ENCODE measurements around the gene FABP1.

The FABP1 gene

DNA sequence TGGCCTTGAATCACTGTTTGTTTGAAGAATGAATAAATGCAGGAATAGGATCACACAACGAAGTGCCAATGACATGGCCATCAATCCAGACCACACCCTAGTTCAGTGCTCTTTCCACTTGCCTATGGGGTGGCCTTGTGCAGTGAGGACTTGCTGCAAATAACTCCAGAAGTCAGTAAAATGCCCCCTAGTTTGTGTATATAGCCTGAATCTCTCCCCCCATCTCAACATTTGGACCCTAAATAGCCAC is 299 bp downstream of the FABP1 start:
- ChIA-PET CTCF (no interaction called here), POLR2A (no interaction called here)
- TF ChIP-seq BHLHE40 (IDR thresholded peaks at IDR 0.05; ENCODE audit: borderline replicate concordance) (no peak), FOXK2 (IDR thresholded peaks at IDR 0.05) (no peak), HDGF (IDR thresholded peaks at IDR 0.05; ENCODE audit: borderline replicate concordance) (no peak), L3MBTL2 (conservative IDR thresholded peaks at IDR 0.05) (no peak), LEF1 (IDR thresholded peaks at IDR 0.05; ENCODE audit: borderline replicate concordance) (no peak), ZNF384 (IDR thresholded peaks at IDR 0.05) (no peak), NFRKB (IDR thresholded peaks at IDR 0.05) (no peak), ELF4 (IDR thresholded peaks at IDR 0.05) (no peak), FOXM1 (IDR thresholded peaks at IDR 0.05; ENCODE audit: borderline replicate concordance) (no peak), FOXA1 (IDR thresholded peaks at IDR 0.05) (no peak), TARDBP (IDR thresholded peaks at IDR 0.05) (no peak), SUZ12 (IDR thresholded peaks at IDR 0.05) (no peak), ARNT (IDR thresholded peaks at IDR 0.05) (no peak), CTBP1 (IDR thresholded peaks at IDR 0.05; ENCODE audit: borderline replicate concordance) (no peak), SP1 (IDR thresholded peaks at IDR 0.05) (no peak)
- TF ChIP-seq, protein P1, sequence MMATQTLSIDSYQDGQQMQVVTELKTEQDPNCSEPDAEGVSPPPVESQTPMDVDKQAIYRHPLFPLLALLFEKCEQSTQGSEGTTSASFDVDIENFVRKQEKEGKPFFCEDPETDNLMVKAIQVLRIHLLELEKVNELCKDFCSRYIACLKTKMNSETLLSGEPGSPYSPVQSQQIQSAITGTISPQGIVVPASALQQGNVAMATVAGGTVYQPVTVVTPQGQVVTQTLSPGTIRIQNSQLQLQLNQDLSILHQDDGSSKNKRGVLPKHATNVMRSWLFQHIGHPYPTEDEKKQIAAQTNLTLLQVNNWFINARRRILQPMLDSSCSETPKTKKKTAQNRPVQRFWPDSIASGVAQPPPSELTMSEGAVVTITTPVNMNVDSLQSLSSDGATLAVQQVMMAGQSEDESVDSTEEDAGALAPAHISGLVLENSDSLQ (IDR thresholded peaks at IDR 0.05): no peak
- DNase-seq (ENCODE audit: extremely low spot score): no peak

DNA sequence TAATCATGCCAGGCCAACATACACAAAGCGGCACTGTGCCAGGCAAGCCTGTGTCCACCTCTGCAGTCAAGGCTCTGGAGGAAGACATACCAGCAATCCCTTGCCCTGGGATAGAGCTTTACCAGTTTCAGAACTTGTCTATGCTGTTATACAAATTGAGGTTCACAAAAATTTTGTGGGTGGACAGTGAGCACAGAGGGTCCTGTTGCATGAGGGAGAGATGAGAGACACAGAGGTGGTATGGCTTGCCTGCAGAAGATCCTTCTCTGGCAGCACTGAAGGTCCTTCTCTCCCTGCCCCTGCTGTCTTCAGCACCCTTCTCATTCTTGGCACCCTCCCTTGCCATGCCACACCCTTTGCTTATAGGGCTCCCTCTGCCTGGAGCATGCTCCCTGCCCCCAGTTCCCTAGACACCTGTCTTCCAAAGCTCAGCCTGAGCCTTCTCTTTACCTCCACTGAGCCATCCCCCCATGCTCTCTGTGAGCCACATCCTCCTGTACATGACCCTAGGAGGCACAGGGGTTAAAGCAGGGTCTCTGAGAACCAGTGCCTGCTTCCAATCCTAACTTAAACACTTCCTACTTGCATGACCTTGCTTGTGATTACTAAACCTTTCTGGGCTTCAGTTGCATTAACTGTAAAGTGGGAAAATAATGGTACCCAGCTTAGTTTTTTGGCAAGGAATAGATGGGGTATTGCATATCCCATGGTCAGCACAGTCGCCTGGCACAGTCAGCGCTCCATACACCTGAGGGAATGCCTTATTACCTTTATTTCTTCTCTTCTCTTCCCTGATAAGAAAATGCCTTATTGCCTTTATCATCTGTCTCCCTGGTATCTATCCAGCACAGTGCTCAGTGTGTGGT is 857 bp downstream of the FABP1 start:
- TF ChIP-seq FOXK2 (IDR thresholded peaks at IDR 0.05): no peak
- TF ChIP-seq CTBP1 (IDR thresholded peaks at IDR 0.05; ENCODE audit: borderline replicate concordance): no peak
- TF ChIP-seq NFRKB (IDR thresholded peaks at IDR 0.05): no peak
- TF ChIP-seq, protein P1 (IDR thresholded peaks at IDR 0.05): no peak
- TF ChIP-seq FOXM1 (IDR thresholded peaks at IDR 0.05; ENCODE audit: borderline replicate concordance): no peak
- TF ChIP-seq L3MBTL2 (conservative IDR thresholded peaks at IDR 0.05): no peak
- TF ChIP-seq FOXA1 (IDR thresholded peaks at IDR 0.05): no peak
- no peak for TF ChIP-seq SUZ12 (IDR thresholded peaks at IDR 0.05)
- no peak for TF ChIP-seq TARDBP (IDR thresholded peaks at IDR 0.05)
- no peak for TF ChIP-seq SP1 (IDR thresholded peaks at IDR 0.05)
- no peak for TF ChIP-seq ELF4 (IDR thresholded peaks at IDR 0.05)
- no peak for TF ChIP-seq BHLHE40 (IDR thresholded peaks at IDR 0.05; ENCODE audit: borderline replicate concordance)
- TF ChIP-seq ZNF384 (IDR thresholded peaks at IDR 0.05): no peak
- no peak for TF ChIP-seq LEF1 (IDR thresholded peaks at IDR 0.05; ENCODE audit: borderline replicate concordance)
- TF ChIP-seq HDGF (IDR thresholded peaks at IDR 0.05; ENCODE audit: borderline replicate concordance): no peak
- ChIA-PET CTCF (no interaction called here), POLR2A (no interaction called here)
- DNase-seq (ENCODE audit: extremely low spot score): no peak

DNA sequence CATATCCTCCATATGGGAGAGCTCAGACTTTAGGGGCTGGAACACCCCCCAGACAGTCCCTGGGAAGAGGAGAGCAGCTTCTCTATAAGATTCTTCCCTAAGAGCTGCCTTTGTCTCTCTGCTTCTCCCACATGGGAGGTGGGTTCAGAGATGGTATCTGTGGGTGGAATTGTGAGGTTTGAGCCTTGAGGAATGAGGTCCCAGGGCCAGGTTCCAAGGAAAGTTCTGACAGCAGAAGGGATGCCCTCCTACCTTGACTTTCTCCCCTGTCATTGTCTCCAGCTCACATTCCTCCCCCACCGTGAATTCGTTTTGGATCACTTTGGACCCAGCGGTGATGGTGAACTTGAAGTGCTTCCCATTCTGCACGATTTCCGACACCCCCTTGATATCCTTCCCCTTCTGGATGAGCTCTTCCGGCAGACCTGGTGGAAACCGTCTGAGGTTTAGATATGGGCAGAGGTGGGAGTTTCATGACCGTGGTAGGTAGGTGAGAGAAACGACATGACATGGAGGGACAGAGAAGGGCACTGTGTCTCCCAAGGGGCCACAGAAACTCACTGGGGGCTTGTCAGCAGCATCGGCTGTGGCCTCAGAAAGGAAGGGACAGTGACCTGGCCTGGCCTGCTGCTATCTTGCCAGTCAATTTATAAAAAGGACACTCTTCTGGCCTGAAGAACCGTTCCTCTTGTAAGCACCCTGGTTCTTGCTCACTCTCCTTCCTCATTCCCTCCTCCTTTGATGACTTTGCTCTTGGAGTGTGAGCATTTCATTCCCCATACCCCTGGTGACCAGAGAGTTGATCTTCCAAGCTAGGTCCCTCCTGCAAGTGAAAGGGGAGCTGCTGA is 1.7 kb downstream of the FABP1 start:
- no peak for TF ChIP-seq ARNT (IDR thresholded peaks at IDR 0.05)
- no peak for TF ChIP-seq FOXK2 (IDR thresholded peaks at IDR 0.05)
- TF ChIP-seq SP1 (IDR thresholded peaks at IDR 0.05): no peak
- no peak for TF ChIP-seq ZNF384 (IDR thresholded peaks at IDR 0.05)
- TF ChIP-seq ELF4 (IDR thresholded peaks at IDR 0.05): no peak
- TF ChIP-seq, protein P1 (IDR thresholded peaks at IDR 0.05): no peak
- TF ChIP-seq HDGF (IDR thresholded peaks at IDR 0.05; ENCODE audit: borderline replicate concordance): no peak
- TF ChIP-seq SUZ12 (IDR thresholded peaks at IDR 0.05): no peak
- POLR2A ChIA-PET: no interaction called here

DNA sequence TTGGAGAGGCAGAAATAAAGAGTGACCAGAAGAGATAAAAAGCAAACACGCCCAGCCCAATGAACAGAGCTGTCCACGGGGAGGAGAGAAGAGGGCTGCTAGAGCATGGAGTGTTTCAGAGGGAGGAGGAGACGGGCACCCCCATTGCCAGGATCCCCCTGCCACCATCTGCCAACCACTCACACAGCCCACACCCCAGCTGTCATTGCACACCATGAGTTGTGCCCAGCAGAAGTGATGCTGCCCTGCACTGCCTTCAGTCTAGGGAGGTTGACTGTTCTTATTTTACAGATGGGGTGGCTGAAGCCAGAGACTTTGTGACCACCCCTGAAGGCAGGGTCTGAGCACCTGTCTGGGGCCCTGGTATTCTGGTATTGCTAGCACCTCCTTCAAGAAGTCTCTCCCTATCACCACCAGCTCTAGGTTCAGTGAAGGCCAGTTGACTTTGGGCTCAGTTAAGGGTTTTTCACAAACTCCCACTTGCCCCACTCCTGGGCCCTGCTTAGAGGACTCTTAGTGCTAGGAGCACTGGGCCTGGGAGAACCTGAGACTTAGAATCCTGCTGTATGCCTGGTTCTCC is 2.4 kb downstream of the FABP1 start:
- TF ChIP-seq HDGF (IDR thresholded peaks at IDR 0.05; ENCODE audit: borderline replicate concordance): no peak
- TF ChIP-seq, protein P1 (IDR thresholded peaks at IDR 0.05): no peak
- POLR2A ChIA-PET: no interaction called here
- DNase-seq (ENCODE audit: extremely low spot score): no peak
- CTCF ChIA-PET: no interaction called here

More for the DNA sequence above, 1.7 kb downstream of the FABP1 start:
- no peak for DNase-seq (ENCODE audit: extremely low spot score)
- CTCF ChIA-PET: no interaction called here

All from HEK293T (cell line).